GM19023 (cell line): ENCODE results near the gene GRID1.
"Not testable (repeated sequence)": the region's sequence is repeated elsewhere in the genome, so short reads cannot be mapped to it uniquely, and the experiment has no call there.

ENCODE experiments used
- ATAC-seq: cut with Tn5 transposase; IDR thresholded peaks from one replicate; pipeline ENCODE4 v1.9.1; 2021; ENCODE audit warnings: mild to moderate bottlenecking, moderate library complexity; ENCODE audit not compliant: unreplicated experiment

GRID1 gene

GRCh38 chr10:86176850-86177536 lies 189.6 kb downstream of the GRID1 start:
- ATAC-seq, result no peak

GRCh38 chr10:86175476-86175875 lies 191.1 kb downstream of the GRID1 start:
- ATAC-seq, result not testable (repeated sequence)

- ATAC-seq, result no peak
Observed at GRCh38 chr10:86172301-86172700, 194.3 kb downstream of the GRID1 start.

- no peak for ATAC-seq
Observed at GRCh38 chr10:86170255-86171108, 196.1 kb downstream of the GRID1 start.

GRCh38 chr10:86169506-86170254 lies 196.9 kb downstream of the GRID1 start:
- no peak for ATAC-seq

- ATAC-seq, result no peak
Observed at GRCh38 chr10:86169066-86169465, 197.5 kb downstream of the GRID1 start.

- no peak for ATAC-seq
Observed at GRCh38 chr10:86168256-86168655, 198.3 kb downstream of the GRID1 start.

GRCh38 chr10:86167762-86168128 lies 198.8 kb downstream of the GRID1 start:
- ATAC-seq, result no peak

- no peak for ATAC-seq
Observed at GRCh38 chr10:86167121-86167761, 199.4 kb downstream of the GRID1 start.

- ATAC-seq, result no peak
Observed at GRCh38 chr10:86165666-86166065, 200.9 kb downstream of the GRID1 start.

GRCh38 chr10:86164960-86165630 lies 201.5 kb downstream of the GRID1 start:
- ATAC-seq, result no peak

GRCh38 chr10:86164174-86164774 lies 202.3 kb downstream of the GRID1 start:
- ATAC-seq, result no peak

- ATAC-seq, result no peak
Observed at GRCh38 chr10:86163522-86164173, 202.9 kb downstream of the GRID1 start.

- ATAC-seq, result no peak
Observed at GRCh38 chr10:86162696-86163400, 203.7 kb downstream of the GRID1 start.

GRCh38 chr10:86162036-86162435 lies 204.6 kb downstream of the GRID1 start:
- ATAC-seq, result no peak

GRCh38 chr10:86160890-86161585 lies 205.6 kb downstream of the GRID1 start:
- no peak for ATAC-seq

GRCh38 chr10:86159797-86160196 lies 206.8 kb downstream of the GRID1 start:
- ATAC-seq, result no peak
